Thyroid gland (tissue), 4 donors: ENCODE data around the gene ARSI. TPM values are rescaled to one million over a fixed set of nuclear protein-coding genes. Genes with fewer than 3 reads are reported as not detected.

Source experiments
- DNase-seq, 2 donors: peaks; one replicate each; pipeline ENCODE4 v3.0.0-alpha.2; 2019
- H3K27ac ChIP-seq, 3 donors: fragments of 200-600 bp; sonication (generic); 1 replicate in 2 of 3; 2 replicates in 1 of 3; pipeline ENCODE4 v1.5.1; 2016 to 2019; ENCODE audit warnings: mild to moderate bottlenecking in 1 of 3, moderate library complexity in 1 of 3
- H3K27me3 ChIP-seq: fragments of 200-600 bp; sonication (generic); one replicate; pipeline ENCODE4 v1.5.1; 2019
- H3K36me3 ChIP-seq, 2 donors: fragments of 200-600 bp; sonication (generic); one replicate each; pipeline ENCODE4 v1.5.1; 2016 to 2019
- H3K4me1 ChIP-seq, 2 donors: fragments of 200-600 bp; sonication (generic); one replicate each; pipeline ENCODE4 v1.5.1; 2017 to 2019
- H3K4me3 ChIP-seq, 3 donors: fragments of 200-600 bp; sonication (generic); replicated peaks in 1 of 3; 1 replicate in 2 of 3; 2 replicates in 1 of 3; pipeline ENCODE4 v1.5.1; 2016; ENCODE audit warnings: mild to moderate bottlenecking in 1 of 3
- H3K9me3 ChIP-seq: fragments of 200-600 bp; sonication (generic); one replicate; pipeline ENCODE4 v1.5.1; 2017
- CTCF ChIP-seq, 6 experiments: fragments of 200-600 bp in 3 of 6; fragments of 450-650 bp in 3 of 6; sonication (generic) in 3 of 6; IDR thresholded peaks; one replicate each; pipeline ENCODE4 v1.5.1; 2016 to 2019; ENCODE audit warnings: antibody characterized with exemption in 6 of 6, mild to moderate bottlenecking in 2 of 6, inconsistent platforms in 1 of 6, moderate library complexity in 1 of 6
- POLR2A ChIP-seq, 2 donors: fragments of 450-650 bp; IDR thresholded peaks; one replicate each; pipeline ENCODE4 v1.6.1; 2017; ENCODE audit warnings: antibody characterized with exemption in 2 of 2, mild to moderate bottlenecking in 2 of 2, moderate library complexity in 1 of 2
- WGBS, 2 donors: methylation state at CpG; one replicate each; pipeline ENCODE4 v1.1.5; 2017; 5-methylcytosine and 5-hydroxymethylcytosine counted together
- intact Hi-C: fragments of 100-400 bp; cut with DNase I; formaldehyde crosslinking; loops from one replicate; pipeline ENCODE4 v1.15.1; 2023
- total RNA-seq, 4 donors: library from RNA; depleted of rRNA; stranded (reverse); fragments of >200 nt; gene quantifications; one replicate each; pipeline ENCODE4 v1.2.3, GENCODE V29; 2016

ARSI gene
- total RNA-seq, 4 donors from 2014 or later = 0.22 to 0.67 TPM; not detected in 2

GRCh38 chr5:150338546-150338945, 35.8 kb upstream of the ARSI start:
- H3K27ac ChIP-seq = no peak overlapping the region
- no peak for TF ChIP-seq POLR2A (IDR thresholded peaks at IDR 0.05)
- TF ChIP-seq CTCF (IDR thresholded peaks at IDR 0.05) = no peak
- 85 to 90% methylated on average over 8 of the region's 11 CpGs for WGBS, 2 donors
- no peaks in the 10 kb centered on the region for H3K36me3 ChIP-seq
- intact Hi-C loops = no loop called here
- no peaks in the 10 kb centered on the region for H3K4me1 ChIP-seq
- no peaks in the 10 kb centered on the region for H3K9me3 ChIP-seq
- H3K27me3 ChIP-seq = no peaks in the 10 kb centered on the region
- no peak for DNase-seq
- H3K4me3 ChIP-seq = no peak overlapping the region

DNA sequence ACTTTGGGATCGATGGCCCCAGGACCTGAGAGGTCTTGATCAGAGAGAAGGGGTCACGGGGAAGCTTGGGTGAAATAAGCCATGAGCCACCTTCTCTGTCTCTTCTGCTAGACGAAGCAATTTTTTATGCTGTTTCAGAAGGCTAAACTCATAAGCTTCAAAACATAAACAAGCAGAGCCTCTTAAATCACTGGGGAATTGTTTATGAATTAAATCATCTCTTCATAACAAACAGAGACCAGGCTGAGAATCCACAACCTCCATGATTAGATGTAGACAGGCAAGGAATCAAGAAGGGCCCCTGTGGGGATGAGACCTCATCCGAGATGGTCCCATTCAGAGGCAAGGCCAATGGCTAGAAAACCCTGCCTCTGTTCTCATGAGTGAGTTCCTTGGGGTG, 33.1 kb upstream of the ARSI start:
- intact Hi-C loops = no loop called here
- Histone ChIP-seq H3K4me1 (no peaks in the 10 kb centered on the region), H3K27me3 (no peaks in the 10 kb centered on the region), H3K27ac (no peak overlapping the region), H3K4me3 (no peak overlapping the region), H3K9me3 (no peaks in the 10 kb centered on the region), H3K36me3 (no peaks in the 10 kb centered on the region)
- WGBS, 2 donors = 83 to 86% methylated on average over 4 of the region's 4 CpGs
- TF ChIP-seq CTCF (IDR thresholded peaks at IDR 0.05) (no peak), POLR2A (IDR thresholded peaks at IDR 0.05) (no peak)
- no peak for DNase-seq

GRCh38 chr5:150333400-150333799, 30.7 kb upstream of the ARSI start:
- intact Hi-C loops = no loop called here
- WGBS, 2 donors = 84% methylated on average over 5 of the region's 5 CpGs
- TF ChIP-seq POLR2A (IDR thresholded peaks at IDR 0.05) = no peak
- TF ChIP-seq CTCF (IDR thresholded peaks at IDR 0.05) = no peak
- no peak for DNase-seq
- Histone ChIP-seq H3K36me3 (no peaks in the 10 kb centered on the region), H3K27ac (no peak overlapping the region), H3K9me3 (no peaks in the 10 kb centered on the region), H3K27me3 (no peaks in the 10 kb centered on the region), H3K4me3 (no peak overlapping the region), H3K4me1 (no peaks in the 10 kb centered on the region)

DNA sequence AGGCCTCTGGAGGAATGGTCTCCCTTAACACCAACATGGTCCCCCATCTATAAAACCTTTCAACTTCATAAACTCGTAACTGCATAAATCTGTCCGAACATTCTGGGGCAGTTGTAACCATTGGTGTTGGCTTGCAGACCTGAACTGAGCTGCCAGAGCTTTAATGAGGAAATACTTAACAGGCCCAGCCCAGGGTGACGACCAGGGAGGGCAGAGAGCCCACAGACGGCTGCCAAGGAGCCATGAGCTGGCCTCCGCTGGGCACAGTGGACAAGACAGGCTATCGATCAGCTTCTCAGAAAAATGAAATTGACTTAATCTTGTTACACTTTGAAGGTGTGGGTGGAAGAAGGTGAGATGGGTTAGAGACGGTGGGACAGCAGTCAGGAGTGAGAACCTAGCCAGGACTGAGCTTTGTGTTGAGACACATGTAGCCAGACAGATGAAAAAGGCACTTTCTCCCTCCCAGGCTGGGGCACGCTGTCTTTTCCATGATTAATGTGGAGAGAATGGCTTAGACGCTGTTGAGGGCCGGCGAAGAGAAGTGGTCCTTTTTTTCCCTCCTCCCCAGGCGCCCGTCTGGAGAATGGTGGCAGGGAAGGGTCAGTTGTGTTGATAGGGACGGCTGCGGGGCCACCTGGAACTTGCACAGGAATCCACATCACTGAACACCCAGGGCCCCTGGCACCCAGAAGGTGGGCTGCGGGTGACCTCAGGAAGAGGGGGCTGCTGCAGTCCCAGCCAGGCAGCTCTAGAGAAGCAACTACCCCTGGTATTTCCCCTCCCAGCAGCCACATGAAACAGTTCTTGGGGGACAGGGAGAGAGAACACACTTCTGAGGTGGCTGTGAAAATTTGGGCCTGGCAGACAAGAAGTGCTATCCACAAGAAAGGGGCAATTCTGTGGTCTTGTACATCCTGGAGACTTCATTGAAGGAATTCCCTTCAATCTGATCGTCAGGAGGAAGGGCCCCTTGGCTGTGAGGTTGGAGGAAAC, 27.5 kb upstream of the ARSI start:
- Histone ChIP-seq H3K4me3 (no peak overlapping the region), H3K36me3 (no peaks in the 10 kb centered on the region), H3K27ac (no peak overlapping the region), H3K9me3 (no peaks in the 10 kb centered on the region), H3K27me3 (no peaks in the 10 kb centered on the region), H3K4me1 (no peaks in the 10 kb centered on the region)
- TF ChIP-seq POLR2A (IDR thresholded peaks at IDR 0.05) (no peak), CTCF (IDR thresholded peaks at IDR 0.05) (no peak)
- DNase-seq = no peak
- WGBS, 2 donors = 83 to 84% methylated on average over 16 to 17 of the region's 17 CpGs
- intact Hi-C loops = no loop called here

- intact Hi-C loops = no loop called here
- WGBS, 2 donors = 65 to 77% methylated on average over 2 of the region's 2 CpGs
- Histone ChIP-seq H3K27ac (no peak overlapping the region), H3K27me3 (no peaks in the 10 kb centered on the region), H3K9me3 (no peaks in the 10 kb centered on the region), H3K4me1 (no peaks in the 10 kb centered on the region), H3K36me3 (no peaks in the 10 kb centered on the region), H3K4me3 (no peak overlapping the region)
- TF ChIP-seq CTCF (IDR thresholded peaks at IDR 0.05) = no peak
- TF ChIP-seq POLR2A (IDR thresholded peaks at IDR 0.05) = no peak
- DNase-seq = no peak
These were observed 26.3 kb upstream of the ARSI start for GRCh38 chr5:150329038-150329437.
